Endothelial cell of umbilical vein (primary cell): ENCODE measurements around the gene USP37. TPM values are rescaled to one million over a fixed set of nuclear protein-coding genes. Genes with fewer than 3 reads are reported as not detected.

Source experiments
- BruUV-seq: library from RNA; stranded (reverse); fragments of 400-500 nt; replicated peaks from 2 replicates; lab custom pipeline; 2021; lab: Mats Ljungman, UMichigan
- CTCF ChIA-PET: fragments of 300-600, 350-600 bp; sonication (Branson Sonifier 250); formaldehyde crosslinking; loops from one replicate; lab custom pipeline; 2021; ENCODE audit warnings: antibody characterized with exemption, inconsistent platforms; lab: Charles Lee
- POLR2A ChIA-PET: fragments of 300-600, 350-600 bp; sonication (Branson Sonifier 250); formaldehyde crosslinking; loops from one replicate; lab custom pipeline; 2021; ENCODE audit warnings: antibody characterized with exemption, inconsistent platforms; lab: Charles Lee
- DNase-seq: peaks from one replicate; pipeline ENCODE4 v3.0.0-alpha.2; 2011; ENCODE audit warnings: low read depth, low spot score
- FAIRE-seq: peaks from 2 replicates; lab custom pipeline; 2011; peaks lifted over from hg19 to GRCh38; lab: Jason Lieb, UNC
- H2AFZ ChIP-seq: 2 replicates; pipeline ENCODE4 v1.6.0; 2012; ENCODE audit warnings: low read depth, low read length, control low read depth, inconsistent platforms
- H3K27ac ChIP-seq: 2 replicates; pipeline ENCODE4 v1.5.1; 2011; ENCODE audit warnings: low read depth, mild to moderate bottlenecking, control low read depth, low read length, moderate library complexity; ENCODE audit not compliant: insufficient read depth
- H3K27me3 ChIP-seq, 2 experiments: 2 replicates each; pipeline versions ENCODE4 v1.6.0 to v1.6.1; 2011; ENCODE audit warnings: low read length in 2 of 2, mixed read lengths in 1 of 2; ENCODE audit not compliant: control insufficient read depth in 2 of 2, insufficient read depth in 2 of 2
- H3K36me3 ChIP-seq, 2 experiments: 2 replicates in 1 of 2; 3 replicates in 1 of 2; pipeline ENCODE4 v1.5.1; 2011; ENCODE audit warnings: low read length in 2 of 2, mild to moderate bottlenecking in 1 of 2, moderate library complexity in 1 of 2; ENCODE audit not compliant: control insufficient read depth in 2 of 2, insufficient read depth in 2 of 2; ENCODE audit errors: extremely low read depth in 1 of 2
- H3K4me1 ChIP-seq: 3 replicates; pipeline ENCODE4 v1.5.1; 2011; ENCODE audit warnings: mild to moderate bottlenecking, low read length; ENCODE audit not compliant: control insufficient read depth, insufficient read depth; ENCODE audit errors: extremely low read depth
- H3K4me2 ChIP-seq: 2 replicates; pipeline ENCODE4 v1.6.1; 2011; ENCODE audit warnings: low read length, control low read depth, mixed read lengths; ENCODE audit not compliant: insufficient read depth
- H3K4me3 ChIP-seq, 3 experiments: fragments of 200-600 bp in 1 of 3; sonication (generic), shearing (Covaris generic) in 1 of 3; replicated peaks in 1 of 3; 2 replicates each; pipeline ENCODE4 v1.5.1; 2011 to 2016; ENCODE audit warnings: control low read depth in 3 of 3, low read length in 3 of 3, mild to moderate bottlenecking in 2 of 3, inconsistent platforms in 1 of 3, low read depth in 1 of 3, moderate library complexity in 1 of 3; ENCODE audit not compliant: insufficient read depth in 1 of 3
- H3K79me2 ChIP-seq: 2 replicates; pipeline ENCODE4 v1.6.0; 2012; ENCODE audit warnings: low read length, inconsistent platforms; ENCODE audit not compliant: control insufficient read depth, insufficient read depth
- H3K9ac ChIP-seq: replicated peaks from 2 replicates; pipeline ENCODE3; 2011; ENCODE audit warnings: low read length, control low read depth; ENCODE audit not compliant: insufficient read depth; ENCODE audit errors: extremely low read depth
- H3K9me1 ChIP-seq: replicated peaks from 3 replicates; pipeline ENCODE4 v1.6.0; 2011; ENCODE audit warnings: mild to moderate bottlenecking, low read length; ENCODE audit not compliant: control insufficient read depth, insufficient read depth; ENCODE audit errors: extremely low read depth
- H3K9me3 ChIP-seq: replicated peaks from 2 replicates; pipeline ENCODE4 v1.5.1; 2012; ENCODE audit warnings: low read length, inconsistent platforms; ENCODE audit not compliant: control insufficient read depth, insufficient read depth
- H4K20me1 ChIP-seq: replicated peaks from 2 replicates; pipeline ENCODE3; 2011; ENCODE audit warnings: mild to moderate bottlenecking, low read length; ENCODE audit not compliant: control insufficient read depth, insufficient read depth; ENCODE audit errors: extremely low read depth
- CTCF ChIP-seq, 2 donors: IDR thresholded peaks; 1 replicate in 1 of 2; 2 replicates in 1 of 2; pipeline ENCODE4 v1.5.1; 2011; ENCODE audit warnings: low read length in 2 of 2, mild to moderate bottlenecking in 2 of 2, moderate library complexity in 2 of 2, control low read depth in 1 of 2, inconsistent platforms in 1 of 2, low read depth in 1 of 2; ENCODE audit not compliant: insufficient read depth in 1 of 2; ENCODE audit errors: extremely low read depth in 1 of 2
- EZH2 ChIP-seq: IDR thresholded peaks from 2 replicates; pipeline ENCODE4 v1.6.1; 2012; ENCODE audit warnings: borderline replicate concordance, low read depth, mild to moderate bottlenecking, moderate library complexity, low read length, inconsistent platforms; ENCODE audit not compliant: severe bottlenecking
- FOS ChIP-seq: IDR thresholded peaks from 2 replicates; pipeline ENCODE4 v1.6.1; 2011; ENCODE audit warnings: mild to moderate bottlenecking, low read length, moderate library complexity, borderline replicate concordance; ENCODE audit not compliant: insufficient read depth
- GATA2 ChIP-seq: IDR thresholded peaks from 2 replicates; pipeline ENCODE4 v1.7.0; 2011; ENCODE audit warnings: low read depth, mild to moderate bottlenecking, moderate library complexity, mixed read lengths, low read length; ENCODE audit not compliant: insufficient read length, insufficient read depth
- JUN ChIP-seq: IDR thresholded peaks from 2 replicates; pipeline ENCODE4 v1.6.1; 2011; ENCODE audit warnings: borderline replicate concordance, low read depth; ENCODE audit not compliant: insufficient read length, insufficient read depth
- MAX ChIP-seq: IDR thresholded peaks from 2 replicates; pipeline ENCODE4 v1.6.1; 2011; ENCODE audit not compliant: insufficient read depth, insufficient read length
- MYC ChIP-seq: IDR thresholded peaks from one replicate; pipeline ENCODE4 v1.6.1; 2011; ENCODE audit warnings: mild to moderate bottlenecking, low read depth, low read length
- POLR2A ChIP-seq: IDR thresholded peaks from 2 replicates; pipeline ENCODE4 v1.6.1; 2012; ENCODE audit warnings: low read depth, mild to moderate bottlenecking, control low read depth, low read length
- POLR2AphosphoS5 ChIP-seq: IDR thresholded peaks from 2 replicates; pipeline ENCODE4 v1.6.1; 2012; ENCODE audit warnings: low read depth, mild to moderate bottlenecking, control low read depth, low read length, moderate library complexity; ENCODE audit not compliant: insufficient read depth
- dilution Hi-C: fragments of 300-500 bp; cut with MboI; formaldehyde crosslinking; loops from one replicate; pipeline ENCODE4 v1.15.0; 2019; ENCODE audit warnings: low sequenced_read_pairs; ENCODE audit not compliant: extremely low pct_ligation_motif_present
- intact Hi-C: fragments of 100-400 bp; cut with micrococcal nuclease; formaldehyde crosslinking; loops from one replicate; pipeline ENCODE4 v1.10.0; 2022
- polyA plus RNA-seq, 4 experiments: library from polyadenylated mRNA; depleted of rRNA in 3 of 4; stranded (reverse) in 3 of 4; unstranded in 1 of 4; fragments of >200 nt; gene quantifications; 2 replicates each; pipeline versions ENCODE4 v1.2.1 to v1.2.3, GENCODE V29; 2011 to 2012; ENCODE audit warnings: missing spikeins in 1 of 4
- total RNA-seq: library from RNA; stranded (reverse); gene quantifications from 2 replicates; pipeline ENCODE4 v1.2.3, GENCODE V29; 2021

USP37 gene
- total and polyA plus RNA-seq, 2 donors (not counting 3 experiments of a cell fraction or from before 2014, with no cell fraction given) = 1.9 to 14.4 TPM

DNA sequence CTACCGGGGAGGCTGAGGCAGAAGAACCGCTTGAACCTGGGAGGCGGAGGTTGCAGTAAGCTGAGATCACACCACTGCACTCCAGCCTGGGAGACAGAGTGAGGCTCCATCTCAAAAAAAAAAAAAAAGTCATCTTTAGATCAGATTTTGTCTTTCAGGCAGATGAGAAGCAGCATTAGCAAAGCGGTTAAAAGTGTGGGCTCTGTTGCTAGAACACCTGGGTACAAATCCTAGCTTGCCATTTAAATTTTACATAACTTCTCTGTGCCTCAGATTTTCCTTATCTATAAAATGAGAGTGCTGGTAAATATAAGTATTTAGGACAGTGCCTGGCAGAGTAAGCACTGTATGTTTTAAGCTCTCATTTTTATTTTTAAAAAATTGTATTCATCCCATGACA is 8.7 kb upstream of the USP37 start:
- Histone ChIP-seq H3K36me3 (peaks cover 0 to 3% of the 10 kb centered on the region in 2 experiments), H2AFZ (no peak overlapping the region), H3K9ac (no peak overlapping the region), H3K4me2 (no peak overlapping the region), H4K20me1 (peaks cover 2% of the 10 kb centered on the region), H3K4me3 (no peak overlapping the region), H3K27ac (no peak overlapping the region), H3K4me1 (peaks cover 2% of the 10 kb centered on the region), H3K79me2 (peaks cover 72% of the 10 kb centered on the region), H3K9me1 (peaks cover 2% of the 10 kb centered on the region), H3K9me3 (no peaks in the 10 kb centered on the region), H3K27me3 (no peaks in the 10 kb centered on the region)
- no TSS peak for BruUV-seq
- dilution Hi-C loops = no loop called here
- intact Hi-C loops = no loop called here
- ChIA-PET POLR2A (no interaction called here), CTCF (interaction anchor here (2.0 kb wide), 1 partner anchor 71 kb away, joined by 7 read pairs; no protein-coding TSS in a partner anchor)
- FAIRE-seq (no peak), DNase-seq (no peak)
- TF ChIP-seq MAX (no peak), POLR2A (no peak), GATA2 (no peak), EZH2 (no peak), CTCF (IDR thresholded peaks at IDR 0.05; ENCODE audit: extremely low read depth in 1 of 2, insufficient read depth in 1 of 2, low read depth in 1 of 2, low read length in 2 of 2) (no peak), FOS (no peak), POLR2AphosphoS5 (no peak), JUN (no peak), MYC (no peak)
